Neuron (in vitro differentiated cells): Measurements from ENCODE around the gene CHCT1.
"Not testable (repeated sequence)": the region's sequence is repeated elsewhere in the genome, so short reads cannot be mapped to it uniquely, and the experiment has no call there.

ENCODE experiments used
- H2AFZ ChIP-seq: one replicate; pipeline ENCODE4 v1.6.1; 2013; ENCODE audit warnings: low read depth, mild to moderate bottlenecking, inconsistent platforms, low read length, moderate library complexity
- H3K27me3 ChIP-seq: one replicate; pipeline ENCODE4 v1.6.1; 2013; ENCODE audit warnings: low read length; ENCODE audit not compliant: insufficient read depth
- H3K36me3 ChIP-seq: one replicate; pipeline ENCODE4 v1.6.1; 2013; ENCODE audit warnings: low read length; ENCODE audit not compliant: insufficient read depth
- H3K4me1 ChIP-seq: one replicate; pipeline ENCODE4 v1.6.1; 2013; ENCODE audit warnings: low read length; ENCODE audit not compliant: insufficient read depth
- H3K4me3 ChIP-seq: 2 replicates; pipeline ENCODE4 v1.5.1; 2013; ENCODE audit warnings: mild to moderate bottlenecking, low read length, moderate library complexity
- H3K9me3 ChIP-seq: one replicate; pipeline ENCODE4 v1.6.1; 2013; ENCODE audit warnings: low read length

CHCT1 gene

DNA sequence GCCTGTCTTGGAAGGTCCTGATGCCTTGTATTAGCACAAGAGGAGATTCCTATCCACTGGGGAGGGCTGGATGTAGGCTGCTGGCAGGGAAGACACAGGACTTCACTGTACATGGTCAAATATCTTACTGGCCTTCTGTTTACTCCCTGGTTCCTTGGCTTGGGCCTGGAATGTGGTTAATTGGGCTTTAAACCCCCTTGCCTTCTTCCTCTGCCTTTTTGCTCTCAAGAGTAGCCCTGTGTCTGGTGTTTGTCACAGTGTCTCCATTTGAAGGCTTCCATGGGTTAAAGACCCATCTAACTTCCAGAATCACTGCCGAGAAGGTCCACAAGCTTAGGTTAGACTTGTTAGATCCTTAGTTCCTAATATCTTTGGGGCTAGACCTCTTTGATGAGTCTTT lies 7.1 kb upstream of the CHCT1 start:
- Histone ChIP-seq H3K4me3 (no peak overlapping the region), H2AFZ (no peak overlapping the region), H3K27me3 (no peaks in the 10 kb centered on the region), H3K4me1 (no peaks in the 10 kb centered on the region), H3K9me3 (no peaks in the 10 kb centered on the region), H3K36me3 (no peaks in the 10 kb centered on the region)

DNA sequence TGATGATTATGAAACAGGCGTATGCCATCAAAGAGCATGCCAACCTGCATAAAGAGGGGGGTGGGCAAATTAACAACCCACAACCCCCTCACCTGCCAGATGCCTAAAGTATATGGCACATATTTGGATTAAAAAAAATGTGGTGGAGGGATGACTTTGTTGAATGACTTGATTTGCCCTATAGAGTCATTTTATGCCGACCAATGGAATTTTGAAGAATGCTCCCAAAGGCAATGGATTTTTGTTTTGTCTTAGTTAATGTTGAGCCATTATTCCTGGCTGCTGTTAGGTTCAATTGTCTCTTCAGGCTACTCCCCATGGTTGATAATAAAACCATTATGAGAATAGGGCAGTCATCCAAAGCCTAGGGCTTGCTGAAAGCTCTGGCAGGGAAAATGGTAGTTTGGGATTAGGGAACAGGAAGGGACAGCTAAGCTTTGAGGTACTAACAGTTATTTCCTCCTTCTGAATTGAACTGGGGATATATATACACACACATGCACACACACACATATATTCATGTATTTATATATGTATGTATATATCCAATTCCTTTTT lies 5.8 kb upstream of the CHCT1 start:
- Histone ChIP-seq H3K36me3 (no peaks in the 10 kb centered on the region), H3K9me3 (no peaks in the 10 kb centered on the region), H3K27me3 (no peaks in the 10 kb centered on the region), H3K4me1 (no peaks in the 10 kb centered on the region), H2AFZ (no peak overlapping the region), H3K4me3 (no peak overlapping the region)

DNA sequence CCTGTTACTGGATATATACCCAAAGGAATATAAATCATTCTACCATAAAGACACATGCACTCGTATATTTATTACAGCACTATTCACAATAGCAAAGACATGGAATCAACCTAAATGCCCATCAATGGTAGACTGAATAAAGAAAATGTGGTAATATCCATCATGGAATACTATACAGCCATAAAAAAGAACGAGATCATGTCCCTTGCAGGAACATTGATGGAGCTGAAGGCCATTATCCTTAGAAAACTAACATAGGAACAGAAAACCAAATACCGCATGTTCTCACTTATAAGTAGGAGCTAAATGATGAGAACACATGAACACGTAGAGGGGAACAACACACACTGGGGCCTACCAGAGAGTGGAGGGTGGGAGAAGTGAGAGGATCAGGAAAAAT lies 3.3 kb upstream of the CHCT1 start:
- H3K4me1 ChIP-seq, H3K9me3 ChIP-seq, H2AFZ ChIP-seq, H3K36me3 ChIP-seq, H3K27me3 ChIP-seq, H3K4me3 ChIP-seq: not testable (repeated sequence)

DNA sequence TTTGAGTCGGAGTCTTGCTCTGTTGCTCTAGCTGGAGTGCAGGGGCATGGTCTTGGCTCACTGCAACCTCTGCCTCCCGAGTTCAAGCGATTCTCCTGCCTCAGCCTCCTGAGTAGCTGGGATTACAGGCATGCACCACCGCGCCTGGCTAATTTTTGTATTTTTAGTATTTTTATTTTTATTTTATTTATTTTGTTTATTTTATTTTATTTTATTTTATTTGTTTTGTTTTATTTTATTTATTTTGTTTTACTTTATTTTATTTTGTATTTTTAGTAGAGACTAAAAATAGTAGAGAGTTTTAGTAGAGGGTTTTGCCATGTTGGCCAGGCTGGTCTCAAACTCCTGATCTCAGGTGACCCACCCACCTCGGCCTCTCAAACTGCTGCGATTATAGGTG lies 2.4 kb upstream of the CHCT1 start:
- H3K4me3 ChIP-seq, H3K27me3 ChIP-seq, H3K36me3 ChIP-seq, H3K9me3 ChIP-seq, H2AFZ ChIP-seq, H3K4me1 ChIP-seq: not testable (repeated sequence)

DNA sequence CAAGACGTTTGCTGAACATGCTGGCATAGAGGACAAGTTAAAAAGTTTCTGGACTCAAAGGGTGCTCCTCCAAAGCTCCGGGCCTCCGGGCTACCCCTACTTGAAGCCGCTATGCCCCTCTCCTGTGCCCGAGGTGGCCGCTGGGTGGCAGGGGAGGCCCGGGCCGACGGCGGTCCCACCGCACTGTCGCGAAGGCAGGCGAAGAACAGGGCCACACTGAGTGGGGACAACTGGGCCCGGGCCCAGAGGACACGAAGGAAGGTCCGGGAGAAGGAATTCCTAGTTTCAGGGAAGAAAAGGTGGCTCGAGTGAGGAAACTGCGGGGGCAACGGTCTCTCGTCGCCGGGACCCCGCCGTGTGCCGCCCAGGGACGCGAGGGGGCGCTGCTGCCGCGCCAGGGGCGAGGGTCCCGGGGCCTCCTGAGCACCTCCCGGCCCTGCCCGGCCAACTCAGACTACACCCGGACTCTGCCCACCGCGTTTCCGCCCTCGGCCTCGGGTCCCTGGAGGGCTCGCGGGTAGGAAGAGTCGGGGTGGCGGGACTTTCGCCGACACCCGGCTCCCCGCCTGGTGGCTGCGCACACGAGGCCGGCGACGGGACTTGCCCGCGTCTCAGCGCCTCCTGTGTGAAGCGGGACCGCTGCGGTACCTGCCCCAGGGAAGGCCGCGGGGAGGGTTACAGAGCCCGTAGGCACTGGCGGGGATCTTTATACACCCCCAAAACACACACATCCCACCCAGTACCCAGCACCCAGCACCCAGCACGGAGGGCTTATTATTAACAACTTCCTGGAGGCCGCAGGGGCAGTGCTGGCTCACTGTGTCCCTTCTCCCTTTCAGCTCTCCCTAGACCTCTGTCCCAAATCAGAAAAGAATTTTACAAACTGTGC lies 772 bp upstream of the CHCT1 start:
- Histone ChIP-seq H3K27me3 (no peaks in the 10 kb centered on the region), H2AFZ (peak overlapping the region; percentile 75), H3K36me3 (no peaks in the 10 kb centered on the region), H3K4me3 (peak overlapping the region; percentile 24), H3K4me1 (no peaks in the 10 kb centered on the region), H3K9me3 (no peaks in the 10 kb centered on the region)

DNA sequence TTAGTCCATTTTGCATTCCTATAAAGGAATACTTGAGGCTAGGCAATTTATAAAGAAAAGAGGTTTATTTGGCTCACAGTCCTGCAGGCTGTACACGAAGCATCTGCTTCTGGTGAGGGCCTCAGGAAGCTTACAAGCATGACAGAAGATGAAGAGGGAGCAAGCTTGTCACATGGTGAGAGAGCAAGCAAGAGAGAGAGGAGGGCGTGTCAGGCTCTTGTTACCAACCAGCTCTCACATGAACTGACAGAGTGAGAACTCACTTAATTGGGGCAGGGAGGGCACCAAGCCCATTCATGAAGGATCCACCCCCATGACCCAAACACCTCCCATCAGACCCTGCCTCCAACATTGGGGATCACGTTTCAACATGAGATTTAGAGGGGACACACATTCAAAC lies 1.6 kb downstream of the CHCT1 start:
- Histone ChIP-seq H3K9me3 (no peaks in the 10 kb centered on the region), H2AFZ (no peak overlapping the region), H3K4me3 (no peak overlapping the region), H3K27me3 (no peaks in the 10 kb centered on the region), H3K36me3 (no peaks in the 10 kb centered on the region), H3K4me1 (no peaks in the 10 kb centered on the region)

DNA sequence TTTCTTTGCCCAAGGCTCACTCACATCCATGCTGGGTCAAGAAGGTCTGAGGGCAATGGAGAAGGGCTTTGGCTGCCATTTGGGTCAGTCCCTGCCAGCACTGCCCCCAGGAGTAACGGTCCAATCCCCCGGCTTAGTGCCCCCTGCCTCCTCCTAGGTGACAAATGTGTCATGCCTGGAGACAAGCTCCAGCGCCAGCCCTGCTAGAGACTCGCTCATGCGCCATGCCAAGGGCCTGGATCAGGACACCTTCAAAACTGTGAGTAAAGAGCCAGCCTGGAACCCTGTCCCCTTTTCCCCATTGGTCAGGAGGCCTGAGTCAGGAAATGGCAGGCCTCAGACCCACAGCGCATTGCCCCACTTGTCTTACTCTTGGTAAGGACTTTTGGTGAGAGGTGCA lies 3.3 kb downstream of the CHCT1 start:
- Histone ChIP-seq H3K9me3 (no peaks in the 10 kb centered on the region), H3K4me3 (no peak overlapping the region), H2AFZ (no peak overlapping the region), H3K4me1 (no peaks in the 10 kb centered on the region), H3K36me3 (no peaks in the 10 kb centered on the region), H3K27me3 (no peaks in the 10 kb centered on the region)

DNA sequence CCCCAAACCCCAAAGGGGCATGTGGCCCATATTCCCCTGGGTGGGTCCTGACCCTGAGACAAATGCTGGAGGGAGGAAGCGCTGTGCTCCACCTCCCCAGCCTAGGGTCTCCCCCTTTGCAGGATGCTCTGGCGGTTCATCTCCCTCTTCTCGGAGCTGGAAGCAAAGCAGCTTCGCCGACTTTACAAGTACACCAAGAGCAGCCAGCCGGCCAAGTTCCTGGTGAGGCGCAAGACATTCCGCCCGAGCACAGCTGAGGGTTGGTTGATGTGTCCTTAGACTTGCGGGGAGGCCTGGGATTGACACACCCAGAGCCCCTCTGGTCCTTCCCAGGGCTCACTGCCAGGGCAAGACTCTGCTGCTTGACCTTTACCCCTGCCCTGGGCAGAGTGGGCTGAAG lies 4.3 kb downstream of the CHCT1 start:
- no peak overlapping the region for H3K4me3 ChIP-seq
- no peaks in the 10 kb centered on the region for H3K4me1 ChIP-seq
- H3K36me3 ChIP-seq = no peaks in the 10 kb centered on the region
- H2AFZ ChIP-seq = no peak overlapping the region
- H3K9me3 ChIP-seq = no peaks in the 10 kb centered on the region
- H3K27me3 ChIP-seq = no peaks in the 10 kb centered on the region

DNA sequence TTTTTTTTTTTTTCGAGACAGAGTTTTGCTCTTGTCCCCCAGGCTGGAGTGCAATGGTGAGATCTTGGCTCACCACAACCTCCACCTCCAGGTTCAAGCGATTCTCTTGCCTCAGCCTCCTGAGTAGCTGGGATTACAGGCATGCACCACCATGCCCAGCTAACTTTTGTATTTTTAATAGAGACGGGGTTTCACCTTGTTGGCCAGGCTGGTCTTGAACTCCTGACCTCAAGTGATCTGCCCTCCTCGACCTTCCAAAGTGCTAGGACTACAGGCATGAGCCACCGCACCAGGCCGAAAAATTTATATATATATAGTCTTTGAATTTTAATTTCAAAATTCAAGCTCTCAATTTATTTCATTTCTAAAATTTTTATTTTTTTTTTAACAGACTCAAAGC lies 6.2 kb downstream of the CHCT1 start:
- H3K9me3 ChIP-seq, H3K27me3 ChIP-seq, H3K36me3 ChIP-seq, H3K4me1 ChIP-seq, H3K4me3 ChIP-seq, H2AFZ ChIP-seq: not testable (repeated sequence)

DNA sequence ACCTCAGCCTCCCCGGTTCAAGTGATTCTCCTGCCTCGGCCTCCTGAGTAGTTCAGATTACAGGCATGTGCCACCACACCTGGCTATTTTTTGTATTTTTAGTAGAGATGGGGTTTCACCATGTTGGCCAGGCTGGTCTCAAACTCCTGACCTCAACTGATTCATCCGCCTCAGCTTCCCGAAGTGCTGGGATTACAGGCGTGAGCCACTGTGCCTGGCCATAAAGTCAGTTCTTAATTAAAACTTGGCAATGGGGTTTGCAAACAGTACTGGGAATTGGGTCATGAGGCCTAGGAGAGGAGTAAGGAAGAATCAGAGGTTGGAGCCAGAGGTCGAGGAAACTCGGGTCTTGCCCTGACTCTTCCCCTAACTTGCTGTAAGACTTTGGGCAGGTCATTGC lies 8.3 kb downstream of the CHCT1 start:
- H3K9me3 ChIP-seq, H3K27me3 ChIP-seq, H3K4me3 ChIP-seq, H2AFZ ChIP-seq, H3K36me3 ChIP-seq, H3K4me1 ChIP-seq: not testable (repeated sequence)

DNA sequence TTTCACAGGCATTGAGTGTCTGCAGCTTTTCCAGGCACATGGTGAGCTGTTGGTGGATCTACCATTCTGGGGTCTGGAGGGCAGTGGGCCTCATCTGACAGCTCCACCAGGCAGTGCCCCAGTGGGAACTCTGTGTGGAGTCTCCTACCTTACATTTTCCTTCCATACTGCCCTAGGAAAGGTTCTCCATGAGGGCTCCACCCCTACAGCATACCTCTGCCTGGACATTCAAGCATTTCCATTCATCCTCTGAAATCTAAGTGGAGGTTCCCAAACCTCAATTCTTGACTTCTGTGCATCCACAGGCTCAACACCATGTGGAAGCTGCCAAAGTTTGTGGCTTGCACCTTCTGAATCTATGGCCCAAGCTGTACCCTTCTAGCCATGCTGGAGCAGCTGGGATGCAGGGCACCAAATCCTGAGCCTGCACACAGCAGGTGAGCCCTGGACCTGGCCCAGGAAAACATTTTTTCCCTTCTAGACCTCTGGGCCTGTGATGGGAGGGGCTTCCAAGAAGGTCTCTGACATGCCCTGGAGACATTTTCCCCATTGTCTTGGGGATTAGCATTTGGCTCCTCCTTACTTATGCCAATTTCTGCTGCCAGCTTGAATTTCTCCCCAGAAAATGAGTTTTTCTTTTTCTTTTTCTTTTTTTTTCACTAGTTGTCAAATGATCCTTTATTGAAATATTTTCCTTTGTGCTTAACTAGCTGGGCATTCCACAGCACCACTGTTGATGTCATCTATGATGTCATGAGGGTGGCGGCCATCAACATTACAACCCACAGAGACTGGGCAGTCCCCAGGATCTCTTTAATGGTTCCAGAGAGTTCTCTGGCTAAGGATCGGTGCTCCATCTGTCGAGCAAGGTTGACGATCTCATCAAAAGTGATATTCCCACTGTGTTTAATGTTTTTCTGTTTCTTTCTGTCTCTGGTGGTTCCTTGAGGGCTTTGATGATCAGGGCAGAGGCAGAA lies 11.0 kb downstream of the CHCT1 start:
- not testable (repeated sequence) for H3K27me3 ChIP-seq, H3K4me1 ChIP-seq, H3K4me3 ChIP-seq, H3K9me3 ChIP-seq, H2AFZ ChIP-seq, H3K36me3 ChIP-seq

DNA sequence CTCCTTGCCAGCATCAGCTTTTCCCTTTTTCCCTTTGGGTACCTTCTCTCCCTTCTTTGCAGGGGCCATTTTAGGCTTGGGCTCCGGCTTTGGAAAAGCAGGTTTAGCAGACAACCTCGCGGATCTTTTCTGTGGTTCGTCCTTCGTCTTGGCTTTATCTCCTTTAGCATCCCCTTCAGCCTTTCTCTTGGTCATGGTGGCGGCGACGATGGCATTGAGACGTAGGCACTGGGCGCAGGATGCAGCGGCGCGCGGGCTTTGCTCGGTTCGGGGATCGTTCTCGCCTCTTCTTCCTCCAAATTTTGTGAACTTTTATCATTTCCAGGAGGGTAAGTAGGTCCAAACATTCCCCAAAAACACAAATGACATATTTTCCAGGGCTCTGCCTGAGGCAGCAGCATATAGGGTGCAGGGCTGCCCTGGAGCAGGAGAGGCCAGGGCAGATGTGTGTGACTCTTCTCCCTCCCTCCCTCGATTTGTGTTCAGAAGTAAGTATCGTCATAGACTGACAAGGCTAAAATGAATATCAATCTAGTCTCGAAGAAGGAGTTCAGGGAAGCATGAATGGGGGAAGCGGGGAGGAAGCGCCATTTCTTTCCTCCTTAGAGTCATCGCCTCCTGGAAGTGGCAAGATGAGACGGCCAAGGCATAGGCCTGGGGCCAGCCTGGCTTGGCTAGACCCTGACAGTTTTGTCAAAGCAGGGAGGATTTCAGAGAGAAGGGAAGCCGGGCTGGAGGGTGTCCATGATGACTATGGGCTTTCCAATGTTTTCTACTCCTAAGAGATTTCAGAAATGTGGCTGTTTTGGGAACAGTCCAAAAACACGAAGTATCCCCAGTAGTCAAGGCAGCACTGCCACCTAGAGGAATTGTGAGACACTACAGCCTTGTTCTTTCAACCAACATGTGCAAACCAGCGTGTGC lies 13.2 kb downstream of the CHCT1 start:
- peaks cover 8% of the 10 kb centered on the region for H3K9me3 ChIP-seq
- no peaks in the 10 kb centered on the region for H3K27me3 ChIP-seq
- H3K4me3 ChIP-seq = no peak overlapping the region
- no peak overlapping the region for H2AFZ ChIP-seq
- no peaks in the 10 kb centered on the region for H3K36me3 ChIP-seq
- H3K4me1 ChIP-seq = no peaks in the 10 kb centered on the region
